H9 (cell line): ENCODE data around the gene P2RX2. TPM values are rescaled to one million over a fixed set of nuclear protein-coding genes. Genes with fewer than 3 reads are reported as not detected.

Experiments
- DNase-seq: peaks from one replicate; pipeline ENCODE4 v3.0.0-alpha.2; 2017
- H2AFZ ChIP-seq: one replicate; pipeline ENCODE4 v1.6.1; 2013; ENCODE audit warnings: mild to moderate bottlenecking, low read length, control low read depth, moderate library complexity
- H2AK5ac ChIP-seq: 2 replicates; pipeline ENCODE4 v1.6.1; 2013; ENCODE audit warnings: low read length, control low read depth, mixed read lengths; ENCODE audit not compliant: insufficient read length
- H2BK120ac ChIP-seq: one replicate; pipeline ENCODE4 v1.6.1; 2013; ENCODE audit warnings: low read depth, mild to moderate bottlenecking, low read length, control low read depth, inconsistent platforms; ENCODE audit not compliant: poor library complexity, severe bottlenecking
- H2BK12ac ChIP-seq: 2 replicates; pipeline ENCODE4 v1.6.1; 2013; ENCODE audit warnings: low read length, control low read depth, mixed read lengths, low read depth; ENCODE audit not compliant: insufficient read length
- H2BK15ac ChIP-seq: 2 replicates; pipeline ENCODE4 v1.6.1; 2013; ENCODE audit warnings: low read depth, low read length, control low read depth
- H2BK20ac ChIP-seq: one replicate; pipeline ENCODE4 v1.6.1; 2013; ENCODE audit warnings: low read depth, mild to moderate bottlenecking, low read length, control low read depth, inconsistent platforms; ENCODE audit not compliant: poor library complexity, severe bottlenecking
- H2BK5ac ChIP-seq: 2 replicates; pipeline ENCODE4 v1.6.1; 2013; ENCODE audit warnings: low read length, control low read depth, mixed read lengths; ENCODE audit not compliant: insufficient read length
- H3K14ac ChIP-seq: 2 replicates; pipeline ENCODE4 v1.6.1; 2013; ENCODE audit warnings: low read length, control low read depth; ENCODE audit not compliant: insufficient read depth
- H3K18ac ChIP-seq: 2 replicates; pipeline ENCODE4 v1.6.1; 2013; ENCODE audit warnings: low read depth, mild to moderate bottlenecking, mixed read lengths, low read length, control low read depth; ENCODE audit not compliant: insufficient read length
- H3K23ac ChIP-seq: 2 replicates; pipeline ENCODE4 v1.6.1; 2013; ENCODE audit warnings: low read length, control low read depth, mixed read lengths, low read depth; ENCODE audit not compliant: insufficient read length
- H3K23me2 ChIP-seq: 2 replicates; pipeline ENCODE4 v1.6.1; 2013; ENCODE audit warnings: low read depth, mild to moderate bottlenecking, mixed read lengths, low read length, control low read depth; ENCODE audit not compliant: insufficient read length, poor library complexity, severe bottlenecking
- H3K27ac ChIP-seq: 2 replicates; pipeline ENCODE4 v1.5.1; 2013; ENCODE audit warnings: low read length, control low read depth, mixed read lengths, low read depth; ENCODE audit not compliant: insufficient read length
- H3K27me3 ChIP-seq: 2 replicates; pipeline ENCODE4 v1.6.1; 2013; ENCODE audit warnings: low read length, control low read depth, inconsistent platforms; ENCODE audit not compliant: insufficient read depth
- H3K4ac ChIP-seq: 2 replicates; pipeline ENCODE4 v1.6.1; 2013; ENCODE audit warnings: low read depth, mild to moderate bottlenecking, control low read depth, inconsistent platforms, low read length, moderate library complexity
- H3K4me1 ChIP-seq: 2 replicates; pipeline ENCODE4 v1.6.1; 2013; ENCODE audit warnings: low read length, control low read depth, inconsistent platforms; ENCODE audit not compliant: insufficient read depth
- H3K4me2 ChIP-seq: 2 replicates; pipeline ENCODE4 v1.6.1; 2013; ENCODE audit warnings: low read length, control low read depth, mixed read lengths; ENCODE audit not compliant: insufficient read length, insufficient read depth
- H3K56ac ChIP-seq: 2 replicates; pipeline ENCODE4 v1.6.1; 2013; ENCODE audit warnings: low read depth, mild to moderate bottlenecking, mixed read lengths, low read length, control low read depth; ENCODE audit not compliant: insufficient read length
- H3K79me1 ChIP-seq: 2 replicates; pipeline ENCODE4 v1.6.1; 2013; ENCODE audit warnings: low read depth, mild to moderate bottlenecking, moderate library complexity, low read length, control low read depth, inconsistent platforms; ENCODE audit not compliant: insufficient read depth, poor library complexity, severe bottlenecking
- H3K79me2 ChIP-seq: 2 replicates; pipeline ENCODE4 v1.6.1; 2013; ENCODE audit warnings: low read length, control low read depth, inconsistent platforms; ENCODE audit not compliant: insufficient read depth
- H3K9ac ChIP-seq: 2 replicates; pipeline ENCODE4 v1.6.1; 2013; ENCODE audit warnings: low read length, control low read depth, mixed read lengths; ENCODE audit not compliant: insufficient read length; ENCODE audit errors: extremely low read depth
- H3K9me3 ChIP-seq: one replicate; pipeline ENCODE4 v1.6.1; 2013; ENCODE audit warnings: low read depth, low read length, inconsistent platforms; ENCODE audit not compliant: control insufficient read depth
- H3T11ph ChIP-seq: one replicate; pipeline ENCODE4 v1.6.1; 2013; ENCODE audit warnings: mild to moderate bottlenecking, low read length, control low read depth, inconsistent platforms
- H4K20me1 ChIP-seq: one replicate; pipeline ENCODE4 v1.6.1; 2013; ENCODE audit not compliant: control insufficient read depth, insufficient read length, insufficient read depth
- H4K5ac ChIP-seq: 2 replicates; pipeline ENCODE4 v1.6.1; 2013; ENCODE audit warnings: low read depth, mild to moderate bottlenecking, mixed read lengths, low read length, control low read depth; ENCODE audit not compliant: insufficient read length
- H4K8ac ChIP-seq: replicated peaks from 2 replicates; pipeline ENCODE4 v1.6.1; 2013; ENCODE audit warnings: low read length, control low read depth, mixed read lengths, low read depth; ENCODE audit not compliant: insufficient read length
- H4K91ac ChIP-seq: 2 replicates; pipeline ENCODE4 v1.6.1; 2013; ENCODE audit warnings: low read depth, mild to moderate bottlenecking, moderate library complexity, mixed read lengths, low read length, control low read depth; ENCODE audit not compliant: insufficient read length
- H3K27ac Mint-ChIP-seq, 3 experiments: 2 replicates in 2 of 3; 3 replicates in 1 of 3; pipeline ENCODE4 v1.8.0; 2020 to 2021; ENCODE audit warnings: mixed read lengths in 3 of 3, mild to moderate bottlenecking in 1 of 3, moderate library complexity in 1 of 3
- H3K27me3 Mint-ChIP-seq: 2 replicates; pipeline ENCODE4 v1.8.0; 2021; ENCODE audit warnings: low read depth, mild to moderate bottlenecking, moderate library complexity, mixed read lengths
- H3K36me3 Mint-ChIP-seq, 3 experiments: 2 replicates in 2 of 3; 3 replicates in 1 of 3; pipeline ENCODE4 v1.8.0; 2020 to 2021; ENCODE audit warnings: low read depth in 3 of 3, mixed read lengths in 3 of 3; ENCODE audit not compliant: insufficient read depth in 1 of 3
- H3K4me1 Mint-ChIP-seq, 2 experiments: 2 replicates each; pipeline ENCODE4 v1.8.0; 2020; ENCODE audit warnings: mixed read lengths in 2 of 2
- H3K4me3 Mint-ChIP-seq, 2 experiments: 2 replicates in 1 of 2; 3 replicates in 1 of 2; pipeline ENCODE4 v1.8.0; 2020 to 2021; ENCODE audit warnings: mild to moderate bottlenecking in 2 of 2, mixed read lengths in 2 of 2, moderate library complexity in 1 of 2
- H3K9me3 Mint-ChIP-seq, 2 experiments: 2 replicates in 1 of 2; 3 replicates in 1 of 2; pipeline ENCODE4 v1.8.0; 2020; ENCODE audit warnings: mild to moderate bottlenecking in 2 of 2, mixed read lengths in 2 of 2, moderate library complexity in 1 of 2
- CTCF ChIP-seq: fragments of 200-600 bp; sonication (generic); conservative IDR thresholded peaks from 3 replicates; pipeline ENCODE4 v1.8.0; 2021; ENCODE audit warnings: antibody characterized with exemption, mild to moderate bottlenecking
- WGBS: extraction: QIAGEN DNeasy Blood & Tissue Kit; methylation state at CpG from one replicate; pipeline ENCODE4 v1.1.7; 2013; ENCODE audit warnings: missing lambda C conversion rate, low lambda C conversion rate, mixed read lengths; ENCODE audit not compliant: insufficient read length; ENCODE audit errors: extremely low coverage; 5-methylcytosine and 5-hydroxymethylcytosine counted together
- total RNA-seq: library from RNA; stranded (reverse); gene quantifications from 2 replicates; pipeline ENCODE4 v1.2.1, GENCODE V29; 2021

Gene P2RX2
- total RNA-seq, 1 experiment from 2014 or later: 1.8 TPM

- H3K79me2 ChIP-seq: no peaks in the 10 kb centered on the region
- no peaks in the 10 kb centered on the region for H4K20me1 ChIP-seq
- peaks cover 29% of the 10 kb centered on the region for H3K27me3 ChIP-seq
- Mint-ChIP-seq H3K4me3 (no peak overlapping the region), H3K27me3 (peaks cover 94% of the 10 kb centered on the region), H3K4me1 (peaks cover 4 to 6% of the 10 kb centered on the region in 2 experiments), H3K27ac (no peak overlapping the region), H3K9me3 (peaks cover 36 to 37% of the 10 kb centered on the region in 2 experiments), H3K36me3 (peaks cover 3 to 9% (median 4%) of the 10 kb centered on the region in 3 experiments; a peak in 5 of 7 replicates)
- H3K18ac ChIP-seq: no peak overlapping the region
- no peak overlapping the region for H2AFZ ChIP-seq
- no peaks in the 10 kb centered on the region for H3K23me2 ChIP-seq
- no peak overlapping the region for H2BK5ac ChIP-seq
- H3K56ac ChIP-seq: no peak overlapping the region
- H4K91ac ChIP-seq: no peak overlapping the region
- no CpG with 5 or more reads among the region's 5 CpGs for WGBS
- H3K23ac ChIP-seq: no peak overlapping the region
- H2BK20ac ChIP-seq: no peak overlapping the region
- no peak overlapping the region for H3K4ac ChIP-seq
- H2BK15ac ChIP-seq: no peak overlapping the region
- no peak overlapping the region for H3K9ac ChIP-seq
- no peak overlapping the region for H4K5ac ChIP-seq
- no peak overlapping the region for H3K4me2 ChIP-seq
- H3K27ac ChIP-seq: no peak overlapping the region
- no peak overlapping the region for H2BK120ac ChIP-seq
- H3T11ph ChIP-seq: no peak overlapping the region
- no peak overlapping the region for H2BK12ac ChIP-seq
- H3K9me3 ChIP-seq: peaks cover 27% of the 10 kb centered on the region
- H2AK5ac ChIP-seq: no peak overlapping the region
- no peak for DNase-seq
- no peak overlapping the region for H3K14ac ChIP-seq
- no peak for TF ChIP-seq CTCF
- no peaks in the 10 kb centered on the region for H3K4me1 ChIP-seq
- no peaks in the 10 kb centered on the region for H3K79me1 ChIP-seq
- H4K8ac ChIP-seq: no peak overlapping the region
Observed at GRCh38 chr12:132614029-132614428, 4.5 kb upstream of the P2RX2 start.
